Adipocyte (in vitro differentiated cells): ENCODE data around the gene SLC39A9.
A peak's percentile ranks its signal among the peaks of the same experiment; 100 is the strongest.
"Not testable (repeated sequence)": the region's sequence is repeated elsewhere in the genome, so short reads cannot be mapped to it uniquely, and the experiment has no call there.

Experiments used
- DNase-seq: peaks from one replicate; pipeline ENCODE4 v3.0.0-alpha.2; 2015; ENCODE audit warnings: low read depth
- H3K27me3 ChIP-seq: replicated peaks from 2 replicates; pipeline ENCODE4 v1.7.0; 2013; ENCODE audit warnings: mild to moderate bottlenecking, low read length, moderate library complexity; ENCODE audit not compliant: control insufficient read depth, insufficient read depth
- H3K36me3 ChIP-seq: 2 replicates; pipeline ENCODE4 v1.7.0; 2013; ENCODE audit warnings: low read length, mild to moderate bottlenecking, moderate library complexity; ENCODE audit not compliant: control insufficient read depth, insufficient read depth, severe bottlenecking
- H3K4me1 ChIP-seq: 2 replicates; pipeline ENCODE4 v1.7.0; 2013; ENCODE audit warnings: mild to moderate bottlenecking, low read length, moderate library complexity; ENCODE audit not compliant: control insufficient read depth, insufficient read depth
- H3K4me3 ChIP-seq: 2 replicates; pipeline ENCODE4 v1.7.0; 2013; ENCODE audit warnings: mild to moderate bottlenecking, low read length, moderate library complexity
- H3K9ac ChIP-seq: 2 replicates; pipeline ENCODE4 v1.7.0; 2013; ENCODE audit warnings: mild to moderate bottlenecking, low read length, moderate library complexity
- H3K9me3 ChIP-seq: 2 replicates; pipeline ENCODE4 v1.7.0; 2013; ENCODE audit warnings: mild to moderate bottlenecking, low read length, moderate library complexity; ENCODE audit not compliant: control insufficient read depth

The SLC39A9 gene

DNA sequence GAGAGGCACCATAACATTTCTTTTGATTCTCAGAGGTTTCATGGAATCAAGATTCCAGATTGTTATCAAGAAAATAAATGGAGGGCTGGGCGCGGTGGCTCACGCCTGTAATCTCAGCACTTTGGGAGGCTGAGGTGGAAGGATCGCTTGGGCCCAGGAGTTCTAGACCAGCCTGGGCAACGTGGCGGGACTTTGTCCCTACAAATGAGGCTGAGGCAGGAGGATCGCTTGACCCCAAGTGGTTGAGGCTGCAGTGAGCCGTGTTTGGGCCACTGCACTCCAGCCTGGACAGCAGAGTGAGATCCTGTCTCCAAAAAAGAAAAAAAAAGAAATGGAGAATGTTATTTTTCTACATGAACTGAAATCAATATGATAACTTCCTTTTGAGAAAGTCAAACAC is 1.3 kb downstream of the SLC39A9 start:
- peaks cover 18% of the 10 kb centered on the region for H3K36me3 ChIP-seq
- peak overlapping the region; percentile 94 for H3K9ac ChIP-seq
- H3K9me3 ChIP-seq: no peaks in the 10 kb centered on the region
- no peaks in the 10 kb centered on the region for H3K27me3 ChIP-seq
- peaks cover 45% of the 10 kb centered on the region for H3K4me1 ChIP-seq
- DNase-seq: no peak
- peak overlapping the region; percentile 96 for H3K4me3 ChIP-seq

DNA sequence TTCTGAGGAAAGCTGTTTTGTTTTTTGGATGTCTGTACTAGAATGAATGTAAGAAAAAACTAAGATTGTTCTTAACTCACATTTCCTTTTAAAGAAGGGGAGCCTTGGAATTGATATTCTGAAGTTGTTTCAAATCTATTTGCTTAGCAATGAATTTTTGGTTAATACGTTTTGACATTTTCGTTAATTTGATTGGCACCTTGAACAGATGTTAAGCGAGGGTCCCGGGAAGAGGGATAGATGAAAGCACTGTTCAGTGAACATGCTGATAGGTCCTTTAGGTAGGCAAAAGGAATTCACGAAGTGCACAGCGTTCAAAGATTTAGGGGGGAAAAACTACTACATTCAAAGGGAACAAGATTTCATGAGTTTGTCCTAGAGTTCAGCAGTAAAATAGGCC is 1.7 kb downstream of the SLC39A9 start:
- Histone ChIP-seq H3K36me3 (peaks cover 16% of the 10 kb centered on the region), H3K4me1 (peaks cover 45% of the 10 kb centered on the region), H3K27me3 (no peaks in the 10 kb centered on the region), H3K4me3 (peak overlapping the region; percentile 96), H3K9me3 (no peaks in the 10 kb centered on the region), H3K9ac (peak overlapping the region; percentile 94)
- no peak for DNase-seq

DNA sequence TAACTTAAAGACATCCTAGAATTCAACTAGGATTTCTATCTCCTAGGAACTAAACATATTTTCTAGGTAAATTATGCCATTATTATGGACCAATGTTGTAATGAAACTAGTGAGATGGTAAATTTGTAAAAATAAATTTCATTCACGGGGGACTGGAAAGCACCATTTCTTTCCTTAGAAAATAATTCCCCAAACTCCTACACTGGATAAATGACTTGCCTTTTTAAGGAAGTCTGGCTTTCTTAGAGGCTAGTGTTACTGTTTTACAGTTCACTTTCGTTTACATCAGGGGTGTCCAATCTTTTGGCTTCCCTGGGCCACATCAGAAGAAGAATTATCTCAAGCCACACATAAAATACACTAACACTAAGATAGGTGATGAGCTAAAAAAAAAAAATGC is 3.3 kb downstream of the SLC39A9 start:
- H3K9ac ChIP-seq: peak overlapping the region; percentile 40
- H3K4me3 ChIP-seq: peak overlapping the region; percentile 96
- no peaks in the 10 kb centered on the region for H3K9me3 ChIP-seq
- H3K36me3 ChIP-seq: peaks cover 16% of the 10 kb centered on the region
- H3K27me3 ChIP-seq: no peaks in the 10 kb centered on the region
- H3K4me1 ChIP-seq: peaks cover 35% of the 10 kb centered on the region
- no peak for DNase-seq

DNA sequence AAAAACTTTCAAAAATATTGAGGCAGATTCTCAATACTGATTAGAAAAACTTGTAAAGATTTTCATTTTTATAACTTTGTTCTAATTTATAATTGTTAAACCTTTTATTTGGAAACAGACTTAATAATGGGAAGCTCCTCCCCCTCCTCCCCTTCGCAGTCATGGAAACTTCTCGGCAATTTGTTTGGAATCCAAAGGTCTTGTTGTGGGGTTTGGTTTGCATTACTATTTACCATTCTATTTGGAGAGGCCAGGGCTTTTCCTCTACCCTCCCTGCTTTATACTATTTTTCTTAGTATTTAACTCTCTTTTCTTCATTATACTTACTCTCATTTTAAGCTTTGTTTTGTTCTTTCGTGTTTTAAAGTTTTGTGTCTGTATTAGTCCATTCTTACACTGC is 6.0 kb downstream of the SLC39A9 start:
- H3K9me3 ChIP-seq: no peaks in the 10 kb centered on the region
- peaks cover 16% of the 10 kb centered on the region for H3K36me3 ChIP-seq
- no peaks in the 10 kb centered on the region for H3K27me3 ChIP-seq
- no peak for DNase-seq
- H3K4me1 ChIP-seq: peaks cover 27% of the 10 kb centered on the region
- H3K4me3 ChIP-seq: no peak overlapping the region
- no peak overlapping the region for H3K9ac ChIP-seq

DNA sequence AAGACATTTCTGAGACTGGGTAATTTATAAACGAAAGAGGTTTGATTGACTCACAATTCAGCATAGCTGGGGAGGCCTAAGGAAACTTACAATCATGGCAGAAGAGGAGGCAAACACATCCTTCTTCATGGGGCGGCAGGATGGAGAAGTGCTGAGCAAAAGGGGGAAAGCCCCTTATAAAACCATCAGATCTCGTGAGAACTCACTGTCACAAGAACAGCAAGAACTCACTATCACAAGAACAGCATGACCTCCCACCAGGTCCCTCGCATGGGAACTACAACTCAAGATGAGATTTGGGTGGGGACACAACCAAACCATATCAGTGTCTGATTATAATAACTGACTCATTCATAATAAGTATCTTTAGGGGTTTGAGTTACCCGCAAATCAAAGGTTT is 6.4 kb downstream of the SLC39A9 start:
- no peak for DNase-seq
- H3K36me3 ChIP-seq: peaks cover 16% of the 10 kb centered on the region
- no peak overlapping the region for H3K4me3 ChIP-seq
- H3K4me1 ChIP-seq: peaks cover 23% of the 10 kb centered on the region
- no peaks in the 10 kb centered on the region for H3K9me3 ChIP-seq
- no peak overlapping the region for H3K9ac ChIP-seq
- H3K27me3 ChIP-seq: no peaks in the 10 kb centered on the region

DNA sequence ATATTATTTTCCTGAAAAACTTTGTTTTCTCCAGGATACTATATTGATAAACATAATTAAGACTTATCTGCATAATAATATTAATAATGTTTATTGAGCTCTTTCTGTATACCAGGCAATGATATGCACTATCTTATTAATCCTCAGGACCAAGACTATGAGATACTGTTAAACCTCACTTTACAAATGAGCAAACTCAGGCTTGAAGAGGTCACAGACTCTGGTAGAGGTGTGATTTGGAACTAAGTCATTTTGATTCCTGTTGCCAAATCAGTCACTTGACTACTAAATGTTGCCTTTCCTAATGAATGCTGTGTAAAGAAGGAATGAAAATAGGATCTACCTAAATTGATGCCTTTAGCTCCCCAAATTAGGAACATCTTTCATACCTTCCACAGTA is 7.3 kb downstream of the SLC39A9 start:
- DNase-seq: no peak

DNA sequence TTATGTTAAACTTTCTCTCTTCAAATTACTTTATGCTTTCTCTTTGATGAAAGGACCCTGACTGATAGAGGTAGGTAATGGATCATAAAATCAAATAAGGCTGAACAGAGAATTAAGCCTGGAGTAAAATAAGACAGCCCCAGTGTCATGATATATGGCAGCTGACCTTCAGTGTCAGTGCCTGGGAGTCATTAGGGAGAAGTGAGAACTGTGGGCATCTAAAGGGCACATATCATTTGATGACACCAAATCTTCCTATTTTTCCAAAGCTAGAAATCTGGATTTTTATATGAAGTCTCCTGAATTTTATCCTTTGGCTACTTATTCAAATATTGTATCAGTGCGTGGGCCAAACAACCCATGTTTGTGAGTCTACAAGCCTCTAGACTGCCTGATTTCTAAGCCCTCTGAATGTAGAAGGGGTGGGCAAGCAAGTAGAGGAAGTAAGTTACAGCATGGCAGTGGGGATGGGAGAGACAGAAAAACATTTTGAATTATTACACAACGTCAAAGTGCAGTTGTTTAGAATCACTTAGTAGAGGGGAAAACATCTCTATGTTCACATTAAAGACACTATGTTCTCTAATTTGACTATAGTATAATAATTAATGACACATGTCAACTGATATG is 10.0 kb downstream of the SLC39A9 start:
- DNase-seq: no peak
- Histone ChIP-seq H3K36me3 (peaks cover 16% of the 10 kb centered on the region), H3K4me1 (no peaks in the 10 kb centered on the region), H3K27me3 (no peaks in the 10 kb centered on the region), H3K9me3 (no peaks in the 10 kb centered on the region), H3K4me3 (no peak overlapping the region), H3K9ac (no peak overlapping the region)

More for the DNA sequence above, 7.3 kb downstream of the SLC39A9 start:
- Histone ChIP-seq H3K4me3 (no peak overlapping the region), H3K27me3 (no peaks in the 10 kb centered on the region), H3K9ac (no peak overlapping the region), H3K4me1 (peaks cover 14% of the 10 kb centered on the region), H3K9me3 (no peaks in the 10 kb centered on the region), H3K36me3 (peaks cover 16% of the 10 kb centered on the region)

DNA sequence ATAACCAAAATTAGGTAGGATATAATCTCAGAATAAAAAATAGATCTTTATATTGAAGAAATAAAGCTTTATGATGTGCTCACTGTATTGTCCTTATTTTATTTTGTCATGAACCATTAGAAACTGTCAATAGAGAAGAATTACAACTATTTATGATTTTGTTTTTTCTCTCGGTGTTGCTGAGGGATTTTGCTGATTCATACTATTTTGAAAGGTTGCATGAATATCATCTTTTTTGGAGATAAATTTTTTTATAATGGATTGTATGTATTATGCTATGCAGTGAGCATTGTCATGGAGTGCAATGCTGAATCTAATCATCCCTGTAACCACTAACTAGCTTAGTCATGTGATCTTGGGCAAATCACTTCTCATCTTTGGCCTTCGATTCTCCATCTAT is 15.0 kb downstream of the SLC39A9 start:
- no peak overlapping the region for H3K4me3 ChIP-seq
- no peaks in the 10 kb centered on the region for H3K36me3 ChIP-seq
- no peaks in the 10 kb centered on the region for H3K9me3 ChIP-seq
- no peaks in the 10 kb centered on the region for H3K4me1 ChIP-seq
- no peaks in the 10 kb centered on the region for H3K27me3 ChIP-seq
- no peak for DNase-seq
- no peak overlapping the region for H3K9ac ChIP-seq

DNA sequence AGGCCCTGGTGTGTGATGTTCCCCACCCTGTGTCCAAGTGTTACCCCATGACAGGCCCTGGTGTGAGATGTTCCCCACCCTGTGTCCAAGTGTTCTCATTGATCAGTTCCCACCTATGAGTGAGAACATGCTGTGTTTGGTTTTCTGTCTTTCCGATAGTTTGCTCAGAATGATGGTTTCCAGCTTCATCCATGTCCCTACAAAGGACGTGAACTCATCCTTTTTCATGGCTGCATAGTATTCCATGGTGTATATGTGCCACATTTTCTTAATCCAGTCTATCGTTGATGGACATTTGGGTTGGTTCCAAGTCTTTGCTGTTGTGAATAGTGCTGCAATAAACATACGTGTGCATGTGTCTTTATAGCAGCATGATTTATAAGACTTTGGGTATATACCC is 17.6 kb downstream of the SLC39A9 start:
- H3K36me3 ChIP-seq, H3K4me1 ChIP-seq, H3K9me3 ChIP-seq, H3K9ac ChIP-seq, H3K4me3 ChIP-seq, H3K27me3 ChIP-seq, DNase-seq: not testable (repeated sequence)

DNA sequence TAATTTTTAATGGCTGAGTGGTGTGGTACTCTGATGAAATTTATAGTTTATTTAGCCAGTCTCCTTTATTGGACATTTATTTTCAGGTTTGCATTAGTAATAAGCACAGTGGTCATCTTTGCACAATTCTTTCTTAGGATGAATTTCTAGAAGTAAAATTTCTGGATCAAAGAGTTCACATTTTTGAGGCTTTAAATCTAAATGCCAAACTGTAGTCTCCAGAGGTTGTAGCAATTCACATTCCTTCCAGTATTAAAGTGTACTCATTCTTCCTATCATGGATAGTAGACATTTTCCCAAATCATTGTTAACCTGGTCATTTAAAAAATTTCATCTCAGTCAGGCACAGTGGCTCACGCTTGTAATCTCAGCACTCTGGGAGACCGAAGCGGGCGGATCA is 24.8 kb downstream of the SLC39A9 start:
- peaks cover 16% of the 10 kb centered on the region for H3K36me3 ChIP-seq
- no peaks in the 10 kb centered on the region for H3K9me3 ChIP-seq
- H3K4me1 ChIP-seq: peaks cover 31% of the 10 kb centered on the region
- H3K27me3 ChIP-seq: no peaks in the 10 kb centered on the region
- no peak overlapping the region for H3K9ac ChIP-seq
- DNase-seq: peak; percentile 48
- H3K4me3 ChIP-seq: no peak overlapping the region

DNA sequence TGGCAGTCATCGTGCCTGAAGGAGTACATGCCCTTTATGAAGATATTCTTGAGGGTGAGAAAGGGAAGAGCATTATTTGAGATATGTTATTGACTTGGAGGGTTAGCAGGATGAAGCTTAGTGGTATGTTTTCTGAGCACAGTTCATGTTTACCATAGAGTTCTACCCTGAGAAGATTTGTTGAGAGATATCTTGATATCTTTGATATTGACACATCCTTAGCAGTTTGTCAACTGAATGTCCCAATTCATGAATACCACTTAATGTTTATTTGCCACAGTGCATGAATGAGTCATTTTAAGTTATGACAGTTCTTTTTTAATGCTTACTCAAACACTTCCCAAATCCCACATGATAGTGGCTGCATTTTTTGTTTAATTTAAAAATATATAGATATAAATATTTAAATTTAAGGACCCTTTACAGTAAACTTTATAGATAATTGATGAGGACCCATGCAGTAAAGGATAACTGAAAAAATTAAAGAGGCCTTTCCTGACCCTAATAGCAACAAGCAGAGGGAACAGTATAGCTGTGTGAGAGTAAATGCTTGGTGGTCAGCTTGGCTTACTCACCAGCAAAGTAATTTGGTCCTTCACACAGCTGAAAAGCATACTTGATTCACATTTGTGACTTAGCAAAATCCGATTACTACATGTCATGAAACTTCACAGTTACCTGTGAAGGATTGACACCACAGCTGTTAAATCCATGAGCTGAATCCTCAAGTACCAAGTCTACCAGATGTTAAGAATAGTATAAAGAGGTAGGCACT is 25.8 kb downstream of the SLC39A9 start:
- H3K36me3 ChIP-seq: peaks cover 22% of the 10 kb centered on the region
- DNase-seq: no peak
- no peaks in the 10 kb centered on the region for H3K27me3 ChIP-seq
- peaks cover 31% of the 10 kb centered on the region for H3K4me1 ChIP-seq
- no peak overlapping the region for H3K4me3 ChIP-seq
- peak overlapping the region; percentile 25 for H3K9ac ChIP-seq
- no peaks in the 10 kb centered on the region for H3K9me3 ChIP-seq
